SH-SY5Y (cell line): ENCODE measurements around the gene CWC25.

ENCODE experiments used
- GATA2 ChIP-seq: IDR thresholded peaks from 2 replicates; pipeline ENCODE4 v1.6.1; 2011; ENCODE audit warnings: mild to moderate bottlenecking, low read depth, low read length
- GATA3 ChIP-seq: IDR thresholded peaks from 2 replicates; pipeline ENCODE4 v1.6.1; 2011; ENCODE audit warnings: low read depth, mild to moderate bottlenecking, low read length, moderate library complexity

DNA sequence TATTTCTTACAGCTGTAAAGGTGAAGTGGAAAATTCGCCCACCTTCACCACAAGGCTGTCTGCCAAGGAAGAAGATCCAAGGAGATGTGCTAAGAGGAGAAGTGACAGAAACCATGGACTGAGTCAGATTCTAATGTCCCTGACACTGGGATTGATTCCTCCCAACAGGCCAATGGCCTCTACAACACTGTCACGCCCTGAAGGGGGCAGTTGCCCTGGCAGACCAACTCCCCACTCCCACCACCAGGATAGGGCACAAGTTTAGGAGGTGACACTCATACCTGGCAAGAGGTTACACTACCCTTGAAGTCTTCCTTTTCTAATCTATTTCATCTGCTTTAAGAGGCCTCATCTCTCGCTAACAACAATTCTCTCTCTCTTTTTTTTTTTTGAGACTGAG, 41.9 kb downstream of the CWC25 start:
- TF ChIP-seq GATA3 (no peak), GATA2 (no peak)
